HepG2 (cell line): ENCODE measurements around the gene ZNF212. TPM values are rescaled to one million over a fixed set of nuclear protein-coding genes. Genes with fewer than 3 reads are reported as not detected.

ENCODE experiments used
- CCDC6 ChIP-seq: sonication (generic); formaldehyde crosslinking; IDR thresholded peaks from 2 replicates; pipeline ENCODE4 v1.8.1; 2022; ENCODE audit warnings: mild to moderate bottlenecking, missing genetic modification reagents, moderate library complexity
- FOSL1 ChIP-seq: sonication (generic); formaldehyde crosslinking; IDR thresholded peaks from 2 replicates; pipeline ENCODE4 v1.9.0; 2021; ENCODE audit warnings: missing genetic modification reagents, borderline replicate concordance
- GABPB1 ChIP-seq: IDR thresholded peaks from 2 replicates; pipeline ENCODE4 v1.6.1; 2016; ENCODE audit warnings: mild to moderate bottlenecking, missing genetic modification reagents, moderate library complexity, missing compliant biosample characterization
- GATA4 ChIP-seq: sonication (generic); IDR thresholded peaks from 2 replicates; pipeline ENCODE4 v1.6.1; 2016; ENCODE audit warnings: antibody characterized with exemption, low read depth, borderline replicate concordance
- HNRNPH1 ChIP-seq: fragments of 200-400 bp; formaldehyde crosslinking; optimal IDR thresholded peaks from 2 replicates; pipeline ENCODE3; 2017; ENCODE audit warnings: mild to moderate bottlenecking, low read depth, low read length
- HOXA7 ChIP-seq: sonication (generic); formaldehyde crosslinking; IDR thresholded peaks from 2 replicates; pipeline ENCODE4 v1.8.1; 2022; ENCODE audit warnings: mild to moderate bottlenecking, missing genetic modification reagents, moderate library complexity
- IRF2 ChIP-seq: IDR thresholded peaks from 2 replicates; pipeline ENCODE4 v1.6.1; 2018; ENCODE audit warnings: missing genetic modification reagents, missing compliant biosample characterization
- KLF15 ChIP-seq: sonication (generic); formaldehyde crosslinking; IDR thresholded peaks from 2 replicates; pipeline ENCODE4 v1.8.1; 2023; ENCODE audit warnings: borderline replicate concordance, mild to moderate bottlenecking, inconsistent platforms, missing genetic modification reagents, mixed read lengths
- MAFF ChIP-seq: IDR thresholded peaks from 2 replicates; pipeline ENCODE4 v1.6.1; 2011; ENCODE audit warnings: low read depth, low read length, improper control_type of control experiment
- MZF1 ChIP-seq: sonication (generic); formaldehyde crosslinking; IDR thresholded peaks from 2 replicates; pipeline ENCODE4 v1.8.1; 2023; ENCODE audit warnings: mild to moderate bottlenecking, missing genetic modification reagents, borderline replicate concordance
- NFIC ChIP-seq: IDR thresholded peaks from 2 replicates; pipeline ENCODE4 v1.6.1; 2012; ENCODE audit warnings: mild to moderate bottlenecking, low read length, inconsistent platforms
- RBM22 ChIP-seq: fragments of 200-400 bp; formaldehyde crosslinking; optimal IDR thresholded peaks from 2 replicates; pipeline ENCODE3; 2017; ENCODE audit warnings: mild to moderate bottlenecking, low read length, moderate library complexity
- SOX5 ChIP-seq: IDR thresholded peaks from 2 replicates; pipeline ENCODE4 v1.6.1; 2016; ENCODE audit warnings: borderline replicate concordance
- U2AF1 ChIP-seq: fragments of 200-400 bp; formaldehyde crosslinking; optimal IDR thresholded peaks from 2 replicates; pipeline ENCODE3; 2017; ENCODE audit warnings: mild to moderate bottlenecking, low read depth, low read length
- ZBTB42 ChIP-seq: sonication (generic); formaldehyde crosslinking; IDR thresholded peaks from 2 replicates; pipeline ENCODE4 v1.5.0; 2020; ENCODE audit warnings: mild to moderate bottlenecking, missing genetic modification reagents
- ZKSCAN8 ChIP-seq: IDR thresholded peaks from 2 replicates; pipeline ENCODE4 v1.6.1; 2016; ENCODE audit warnings: borderline replicate concordance, missing genetic modification reagents, missing compliant biosample characterization
- ZNF10 ChIP-seq: sonication (generic); formaldehyde crosslinking; IDR thresholded peaks from 2 replicates; pipeline ENCODE4 v1.4.0; 2020; ENCODE audit warnings: mild to moderate bottlenecking, low read depth, missing genetic modification reagents, borderline replicate concordance
- ZNF460 ChIP-seq: sonication (generic); formaldehyde crosslinking; IDR thresholded peaks from 2 replicates; pipeline ENCODE4 v1.5.1; 2020; ENCODE audit warnings: missing genetic modification reagents, mild to moderate bottlenecking, borderline replicate concordance
- ZNF724P ChIP-seq: sonication (generic); formaldehyde crosslinking; IDR thresholded peaks from 2 replicates; pipeline ENCODE4 v1.8.0; 2022; ENCODE audit warnings: missing genetic modification reagents, borderline replicate concordance
- ZSCAN12 ChIP-seq: sonication (generic); formaldehyde crosslinking; IDR thresholded peaks from 2 replicates; pipeline ENCODE4 v1.9.0; 2021; ENCODE audit warnings: mild to moderate bottlenecking, missing genetic modification reagents
- polyA plus RNA-seq, 8 experiments: library from polyadenylated mRNA; depleted of rRNA in 3 of 8; stranded (reverse) in 7 of 8; unstranded in 1 of 8; fragments of >200 nt; fragmentation: Illumina TruSeq in 4 of 8; extraction: Trizol in 4 of 8; gene quantifications; 2 replicates each; pipeline versions ENCODE4 v1.2.1 to v1.2.3, GENCODE V29; 2011 to 2016; ENCODE audit warnings: low read depth in 4 of 8, missing spikeins in 1 of 8, mixed read lengths in 1 of 8; ENCODE audit not compliant: insufficient read depth in 1 of 8
- total RNA-seq, 5 experiments: library from RNA; depleted of rRNA; stranded (reverse); fragments of >200 nt; fragmentation: Illumina TruSeq; extraction: Trizol; gene quantifications; 2 replicates each; pipeline ENCODE4 v1.2.3, GENCODE V29; 2016; ENCODE audit warnings: low read depth in 1 of 5
- TF ChIP-seq, protein P1 (sequence below): sonication (generic); formaldehyde crosslinking; IDR thresholded peaks from 2 replicates; pipeline ENCODE4 v1.9.0; 2022; ENCODE audit warnings: missing genetic modification reagents, mild to moderate bottlenecking, borderline replicate concordance
- TF ChIP-seq, protein P2 (sequence below): sonication (generic); formaldehyde crosslinking; IDR thresholded peaks from 2 replicates; pipeline ENCODE4 v1.5.0; 2020; ENCODE audit warnings: missing genetic modification reagents
- TF ChIP-seq, protein P3 (sequence below): sonication (generic); formaldehyde crosslinking; IDR thresholded peaks from 2 replicates; pipeline ENCODE4 v1.4.0; 2020; ENCODE audit warnings: missing genetic modification reagents
- TF ChIP-seq, protein P4 (sequence below): sonication (generic); formaldehyde crosslinking; IDR thresholded peaks from 2 replicates; pipeline ENCODE4 v1.5.0; 2020; ENCODE audit warnings: missing genetic modification reagents
- TF ChIP-seq, protein P5 (sequence below): sonication (generic); formaldehyde crosslinking; IDR thresholded peaks from 2 replicates; pipeline ENCODE4 v1.8.1; 2023; ENCODE audit warnings: mild to moderate bottlenecking, missing genetic modification reagents

The ZNF212 gene
- total and polyA plus RNA-seq, 2 of the 13 experiments (the other 11 are each of a cell fraction or from before 2014, with no cell fraction given), result 2.6 to 3.8 TPM

DNA sequence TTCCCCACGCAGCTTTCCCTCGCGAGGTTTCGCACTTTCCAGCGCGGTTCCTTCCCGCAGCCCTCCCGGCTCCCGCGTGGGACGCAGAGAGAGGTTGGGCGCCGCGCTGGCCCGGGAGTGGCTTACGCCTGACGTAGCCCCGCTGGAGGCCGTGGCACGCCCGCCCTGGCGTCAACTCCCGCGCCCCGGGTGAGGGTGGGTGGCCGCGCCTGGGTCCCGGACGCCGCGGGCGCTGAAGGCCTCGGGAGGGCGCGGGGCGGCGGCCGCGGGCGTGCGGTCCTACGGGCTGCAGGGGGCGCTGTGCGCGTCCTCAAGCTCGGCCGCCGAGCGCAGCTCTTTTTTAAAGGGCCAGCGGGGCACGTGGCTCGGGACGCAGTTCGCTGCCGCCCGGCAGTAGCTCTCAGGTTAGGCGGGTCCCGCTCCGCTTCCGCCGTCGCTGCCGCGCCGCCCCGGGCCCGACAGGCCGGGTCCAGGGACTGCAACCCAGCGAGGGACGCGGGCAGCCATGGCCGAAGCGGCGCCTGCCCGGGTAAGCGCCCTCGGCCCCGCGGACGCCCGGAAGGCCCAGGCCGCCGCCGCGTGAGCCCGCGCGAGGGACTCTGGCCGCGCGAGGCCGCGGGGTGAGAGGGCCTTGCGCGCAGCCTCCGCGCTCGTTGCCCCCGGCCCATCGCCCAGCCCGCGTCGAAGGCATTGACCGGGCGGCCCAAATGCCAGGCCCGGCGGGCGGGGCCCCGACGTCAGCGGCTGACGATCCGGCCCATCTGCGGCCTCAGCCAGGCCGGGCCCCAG lies 22.6 kb downstream of the ZNF212 start, which contains the start of gene ZNF783 (continued):
- TF ChIP-seq IRF2 (no peak; the same call in 1 of the 2 replicates), U2AF1 (no peak), KLF15 (CRISPR knock-in tag) (no peak), ZNF460 (CRISPR knock-in tag) (no peak), RBM22 (no peak), HOXA7 (CRISPR knock-in tag) (no peak), FOSL1 (CRISPR knock-in tag) (no peak), ZSCAN12 (CRISPR knock-in tag) (peak; percentile 69; the same call in 1 of the 2 replicates), ZNF724P (CRISPR knock-in tag) (no peak), NFIC (no peak), GATA4 (no peak), ZBTB42 (peak; percentile 58), GABPB1 (CRISPR knock-in tag) (peak; percentile 70; the same call in 1 of the 2 replicates), MAFF (no peak), CCDC6 (peak; percentile 99), MZF1 (CRISPR knock-in tag) (no peak), SOX5 (CRISPR knock-in tag) (0 out of 2 replicates have a peak, but pooled peaks have one; percentile 22), ZKSCAN8 (CRISPR knock-in tag) (no peak), HNRNPH1 (no peak), ZNF10 (CRISPR knock-in tag) (no peak)
- TF ChIP-seq, protein P1, sequence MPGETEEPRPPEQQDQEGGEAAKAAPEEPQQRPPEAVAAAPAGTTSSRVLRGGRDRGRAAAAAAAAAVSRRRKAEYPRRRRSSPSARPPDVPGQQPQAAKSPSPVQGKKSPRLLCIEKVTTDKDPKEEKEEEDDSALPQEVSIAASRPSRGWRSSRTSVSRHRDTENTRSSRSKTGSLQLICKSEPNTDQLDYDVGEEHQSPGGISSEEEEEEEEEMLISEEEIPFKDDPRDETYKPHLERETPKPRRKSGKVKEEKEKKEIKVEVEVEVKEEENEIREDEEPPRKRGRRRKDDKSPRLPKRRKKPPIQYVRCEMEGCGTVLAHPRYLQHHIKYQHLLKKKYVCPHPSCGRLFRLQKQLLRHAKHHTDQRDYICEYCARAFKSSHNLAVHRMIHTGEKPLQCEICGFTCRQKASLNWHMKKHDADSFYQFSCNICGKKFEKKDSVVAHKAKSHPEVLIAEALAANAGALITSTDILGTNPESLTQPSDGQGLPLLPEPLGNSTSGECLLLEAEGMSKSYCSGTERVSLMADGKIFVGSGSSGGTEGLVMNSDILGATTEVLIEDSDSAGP (CRISPR knock-in tag), result peak; percentile 99
- TF ChIP-seq, protein P2, sequence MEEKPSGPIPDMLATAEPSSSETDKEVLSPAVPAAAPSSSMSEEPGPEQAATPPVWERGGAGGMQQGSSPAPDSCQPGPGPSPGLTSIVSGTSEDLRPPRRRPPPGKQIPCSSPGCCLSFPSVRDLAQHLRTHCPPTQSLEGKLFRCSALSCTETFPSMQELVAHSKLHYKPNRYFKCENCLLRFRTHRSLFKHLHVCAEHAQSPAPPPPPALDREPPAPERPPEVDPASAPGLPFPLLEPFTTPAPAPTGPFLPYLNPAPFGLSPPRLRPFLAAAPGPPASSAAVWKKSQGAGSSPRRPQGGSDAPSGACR (CRISPR knock-in tag), result no peak
- TF ChIP-seq, protein P3, sequence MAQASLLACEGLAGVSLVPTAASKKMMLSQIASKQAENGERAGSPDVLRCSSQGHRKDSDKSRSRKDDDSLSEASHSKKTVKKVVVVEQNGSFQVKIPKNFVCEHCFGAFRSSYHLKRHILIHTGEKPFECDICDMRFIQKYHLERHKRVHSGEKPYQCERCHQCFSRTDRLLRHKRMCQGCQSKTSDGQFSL (CRISPR knock-in tag), result no peak
- TF ChIP-seq, protein P4, sequence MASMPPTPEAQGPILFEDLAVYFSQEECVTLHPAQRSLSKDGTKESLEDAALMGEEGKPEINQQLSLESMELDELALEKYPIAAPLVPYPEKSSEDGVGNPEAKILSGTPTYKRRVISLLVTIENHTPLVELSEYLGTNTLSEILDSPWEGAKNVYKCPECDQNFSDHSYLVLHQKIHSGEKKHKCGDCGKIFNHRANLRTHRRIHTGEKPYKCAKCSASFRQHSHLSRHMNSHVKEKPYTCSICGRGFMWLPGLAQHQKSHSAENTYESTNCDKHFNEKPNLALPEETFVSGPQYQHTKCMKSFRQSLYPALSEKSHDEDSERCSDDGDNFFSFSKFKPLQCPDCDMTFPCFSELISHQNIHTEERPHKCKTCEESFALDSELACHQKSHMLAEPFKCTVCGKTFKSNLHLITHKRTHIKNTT (CRISPR knock-in tag), result no peak
- TF ChIP-seq, protein P5, sequence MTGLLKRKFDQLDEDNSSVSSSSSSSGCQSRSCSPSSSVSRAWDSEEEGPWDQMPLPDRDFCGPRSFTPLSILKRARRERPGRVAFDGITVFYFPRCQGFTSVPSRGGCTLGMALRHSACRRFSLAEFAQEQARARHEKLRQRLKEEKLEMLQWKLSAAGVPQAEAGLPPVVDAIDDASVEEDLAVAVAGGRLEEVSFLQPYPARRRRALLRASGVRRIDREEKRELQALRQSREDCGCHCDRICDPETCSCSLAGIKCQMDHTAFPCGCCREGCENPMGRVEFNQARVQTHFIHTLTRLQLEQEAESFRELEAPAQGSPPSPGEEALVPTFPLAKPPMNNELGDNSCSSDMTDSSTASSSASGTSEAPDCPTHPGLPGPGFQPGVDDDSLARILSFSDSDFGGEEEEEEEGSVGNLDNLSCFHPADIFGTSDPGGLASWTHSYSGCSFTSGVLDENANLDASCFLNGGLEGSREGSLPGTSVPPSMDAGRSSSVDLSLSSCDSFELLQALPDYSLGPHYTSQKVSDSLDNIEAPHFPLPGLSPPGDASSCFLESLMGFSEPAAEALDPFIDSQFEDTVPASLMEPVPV (CRISPR knock-in tag), result peak; percentile 76; the same call in 1 of the 2 replicates
